Measurements from ENCODE around the gene MAB21L4.

Gene MAB21L4

GRCh38 chr2:240877460-240878340 is 18.3 kb downstream of the MAB21L4 start:
- DNase-seq (ENCODE audit: low read depth, low spot score): no peak

- DNase-seq (ENCODE audit: low read depth, low spot score): no peak
Measured at GRCh38 chr2:240876475-240877251, 19.3 kb downstream of the MAB21L4 start.

GRCh38 chr2:240876035-240876474 is 19.9 kb downstream of the MAB21L4 start:
- no peak for DNase-seq (ENCODE audit: low read depth, low spot score)

GRCh38 chr2:240875228-240876034 is 20.5 kb downstream of the MAB21L4 start:
- no peak for DNase-seq (ENCODE audit: low read depth, low spot score)

DNA sequence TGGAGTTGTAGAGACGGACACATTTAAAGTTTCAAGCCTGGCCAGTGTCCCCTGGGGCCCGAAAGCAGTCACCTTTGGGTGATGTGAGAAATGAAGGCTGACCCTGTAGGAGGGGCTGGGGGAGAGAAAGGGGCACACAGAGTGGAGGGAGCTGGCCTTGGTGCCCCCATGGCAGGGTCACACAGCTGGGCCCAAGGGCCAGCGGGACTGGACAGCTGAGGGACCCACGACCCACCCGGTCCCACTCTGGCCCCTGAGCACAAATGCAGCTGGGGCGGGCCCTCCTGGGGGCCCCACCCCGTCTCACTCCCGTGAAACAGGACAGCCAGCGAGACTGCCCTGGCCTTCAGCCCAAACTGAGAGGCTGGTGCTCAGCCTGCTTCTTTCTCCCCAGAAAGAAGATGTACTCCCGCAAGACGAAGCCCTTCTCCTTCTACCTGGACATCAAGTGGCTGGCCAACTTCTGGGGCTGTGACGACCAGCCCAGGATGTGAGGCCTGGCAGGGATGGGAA is 21.2 kb downstream of the MAB21L4 start:
- no peak for DNase-seq (ENCODE audit: low read depth, low spot score)

DNA sequence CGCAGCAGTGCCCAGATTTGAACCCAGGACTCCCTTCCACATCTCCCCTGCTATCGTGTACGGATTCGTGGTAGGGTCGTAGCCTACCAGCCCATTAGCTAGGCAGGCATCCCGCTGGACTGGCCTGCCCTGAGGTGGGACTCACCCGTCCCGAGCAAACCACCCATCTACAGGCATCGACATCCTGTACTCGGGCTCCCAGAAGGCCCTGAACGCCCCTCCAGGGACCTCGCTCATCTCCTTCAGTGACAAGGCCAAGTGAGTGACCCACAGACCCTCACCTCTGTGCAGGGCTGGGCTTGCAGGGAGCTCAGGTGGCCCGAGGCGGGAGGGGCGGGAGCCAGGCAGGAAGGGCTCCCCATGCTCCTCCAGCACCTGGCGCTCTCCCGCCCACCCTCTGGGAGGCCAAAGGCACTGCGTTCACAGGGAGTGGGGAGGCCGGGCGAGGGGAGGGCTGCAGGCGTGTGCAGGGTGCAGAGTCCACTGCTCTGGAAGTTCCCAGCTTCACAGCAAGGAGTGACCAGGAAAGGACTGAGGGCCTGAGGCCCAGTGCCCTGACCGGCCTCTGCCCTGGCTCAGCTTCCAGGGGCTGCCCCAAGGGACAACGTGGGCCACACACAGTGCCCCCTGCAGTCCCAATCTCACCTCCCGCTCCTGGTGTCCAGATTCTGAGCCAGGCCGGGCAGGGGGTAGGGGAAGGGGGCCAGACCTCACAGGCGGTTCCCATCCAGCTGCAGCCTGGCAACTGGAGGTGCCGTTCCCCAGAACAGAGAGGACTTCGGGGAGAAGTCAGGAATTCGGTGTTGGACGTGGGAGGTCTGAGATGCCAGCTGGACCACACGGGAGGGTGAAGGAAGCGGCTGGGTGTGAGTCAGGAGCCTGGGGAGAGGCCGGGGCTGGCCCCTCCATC is 21.9 kb downstream of the MAB21L4 start:
- DNase-seq (ENCODE audit: low read depth, low spot score): no peak

DNA sequence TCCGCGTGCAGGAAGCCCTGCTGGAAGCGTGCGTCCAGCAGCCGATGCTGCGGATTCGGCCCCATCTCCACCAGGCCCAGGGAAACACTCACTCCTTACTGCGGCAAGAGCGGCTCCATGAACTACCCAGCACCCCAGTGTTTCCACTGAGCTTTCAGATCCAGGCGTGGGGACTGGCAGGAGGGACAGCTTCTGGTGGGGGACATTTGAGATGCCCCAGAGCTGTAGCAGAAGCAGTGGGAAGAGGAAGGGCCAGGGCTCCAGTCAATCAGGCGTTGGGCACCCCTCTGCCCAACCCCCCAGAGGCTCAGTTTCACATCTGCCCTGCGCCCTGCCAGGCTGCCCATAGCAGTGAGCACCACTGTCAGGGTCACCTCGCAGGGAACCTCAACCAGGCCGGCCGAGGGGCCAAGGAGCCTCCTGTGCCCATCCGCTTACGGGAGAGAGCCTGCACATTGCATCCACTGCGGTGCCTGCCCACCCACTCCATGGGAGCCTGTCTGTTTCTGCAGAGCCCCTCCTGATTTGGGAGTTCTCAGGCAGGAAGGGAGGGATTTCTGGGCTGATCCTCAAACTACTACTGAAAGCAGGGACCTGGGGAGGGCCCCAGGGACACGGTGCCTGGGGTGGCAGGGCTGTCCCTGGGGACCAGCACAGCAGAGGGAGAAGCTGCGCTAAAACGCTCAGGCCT is 22.7 kb downstream of the MAB21L4 start:
- DNase-seq (ENCODE audit: low read depth, low spot score): no peak

GRCh38 chr2:240872317-240873097 is 23.4 kb downstream of the MAB21L4 start:
- DNase-seq (ENCODE audit: low read depth, low spot score): no peak

DNA sequence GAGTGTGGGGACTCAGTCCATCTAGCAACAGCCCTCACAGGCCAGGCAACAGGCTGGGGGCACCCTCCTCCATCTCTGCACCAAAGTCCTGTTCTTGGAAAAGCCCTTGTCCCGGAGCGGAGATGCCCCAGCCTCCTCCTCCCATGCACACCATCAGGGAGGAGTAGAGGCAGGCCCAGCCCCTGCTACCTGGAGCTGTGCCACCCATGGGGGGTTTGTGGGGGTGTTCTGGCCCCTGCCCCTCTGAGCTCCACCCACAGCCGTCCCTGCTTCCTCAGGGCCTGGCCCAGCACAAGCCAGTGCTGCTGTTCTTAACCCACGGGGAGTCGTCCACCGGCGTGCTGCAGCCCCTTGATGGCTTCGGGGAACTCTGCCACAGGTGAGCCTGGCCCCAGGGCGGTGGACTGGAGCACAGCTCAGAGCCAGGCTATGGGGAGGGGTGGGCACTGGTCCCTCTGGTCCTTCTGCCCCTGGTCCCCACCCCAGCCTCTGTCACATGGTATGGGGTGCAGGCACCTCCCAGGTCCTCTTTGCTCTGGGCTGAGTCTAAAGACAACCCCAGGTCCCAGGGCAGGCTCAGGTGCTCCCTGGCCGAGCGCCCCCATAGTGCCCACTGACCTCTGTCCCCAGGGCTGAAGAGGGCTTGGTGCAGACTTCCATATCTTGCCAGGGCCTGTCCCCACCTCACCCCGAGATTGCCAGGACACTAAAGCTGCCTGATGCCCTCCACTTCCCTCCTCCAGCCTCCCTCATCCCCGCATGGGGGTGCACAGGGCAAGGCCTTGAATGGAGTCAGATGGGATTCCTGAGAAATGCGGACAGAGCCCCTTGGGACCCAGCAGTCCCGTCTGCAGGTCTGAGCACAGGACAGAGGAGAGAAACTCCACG is 24.6 kb downstream of the MAB21L4 start:
- DNase-seq (ENCODE audit: low read depth, low spot score): no peak

DNA sequence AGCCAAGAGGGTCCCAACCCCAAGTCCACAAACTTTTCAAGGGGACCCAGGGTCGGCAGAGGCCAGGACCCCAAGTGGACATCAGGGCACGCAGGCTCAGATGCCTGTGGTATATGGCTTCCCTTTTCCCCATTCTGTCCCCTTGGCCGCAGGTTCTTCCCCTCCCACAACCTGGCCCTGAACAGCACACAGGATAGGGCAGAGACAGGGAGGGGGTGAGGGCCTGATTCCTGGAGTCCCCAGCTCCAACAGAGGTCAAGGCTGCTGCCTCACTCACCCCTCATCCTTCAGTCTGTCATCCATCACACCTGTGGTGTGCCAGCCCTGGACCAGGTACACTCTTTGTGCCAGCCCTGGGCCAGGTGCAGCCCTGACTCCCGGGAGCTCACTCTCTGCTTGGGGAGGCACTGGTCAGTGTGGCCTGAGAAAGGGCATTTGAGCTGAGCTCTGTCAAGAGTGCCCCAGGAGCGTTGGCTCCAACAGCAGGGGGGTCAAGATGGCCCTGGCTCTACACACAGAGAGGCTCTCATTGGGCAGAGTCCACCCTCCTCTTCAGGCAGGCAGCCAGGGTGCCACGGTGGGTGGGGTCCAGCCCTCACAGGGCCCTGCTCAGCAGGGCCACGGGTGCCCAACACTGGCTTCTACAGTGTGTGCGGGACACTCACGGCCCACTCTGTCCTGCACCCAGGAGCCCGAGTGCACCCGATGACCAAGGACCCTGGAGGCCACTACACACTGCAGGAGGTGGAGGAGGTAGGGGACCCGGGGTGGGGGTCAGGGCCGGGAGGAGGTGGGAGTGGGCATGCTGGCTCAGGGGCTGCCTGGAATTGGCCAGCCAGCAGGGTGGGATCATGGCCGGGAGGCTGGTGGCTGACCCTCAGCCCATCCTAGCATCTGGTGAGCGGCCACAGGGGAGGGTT is 25.7 kb downstream of the MAB21L4 start:
- DNase-seq (ENCODE audit: low read depth, low spot score): no peak

GRCh38 chr2:240869109-240869955 is 26.6 kb downstream of the MAB21L4 start:
- no peak for DNase-seq (ENCODE audit: low read depth, low spot score)

- no peak for DNase-seq (ENCODE audit: low read depth, low spot score)
Measured at GRCh38 chr2:240868286-240869108, 27.5 kb downstream of the MAB21L4 start, which contains the start of gene AGXT. AGXT (plus strand) TSS chr2:240868824; CDS start chr2:240868866, 42 bp downstream.

DNA sequence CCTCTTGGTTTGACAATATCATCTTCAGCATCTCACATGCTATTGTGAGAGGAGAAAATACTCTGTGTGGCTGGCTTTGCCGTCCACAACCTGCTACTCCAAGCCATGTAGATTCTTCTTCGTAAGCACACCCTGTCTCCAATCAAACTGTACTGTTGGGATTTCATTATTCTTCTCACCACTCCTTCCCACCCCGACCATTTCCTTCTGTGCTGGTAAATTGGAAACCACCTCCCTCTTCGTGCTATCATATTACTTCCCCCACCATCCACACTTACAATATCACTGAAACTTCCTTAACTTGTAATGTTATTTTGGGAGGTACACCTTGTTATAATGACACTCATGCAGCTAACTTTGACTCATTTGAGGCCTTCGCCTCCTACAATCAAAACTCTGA is 30.6 kb downstream of the MAB21L4 start:
- DNase-seq (ENCODE audit: low read depth, low spot score): no peak

GRCh38 chr2:240864475-240864874 is 31.5 kb downstream of the MAB21L4 start:
- DNase-seq (ENCODE audit: low read depth, low spot score): no peak

DNA sequence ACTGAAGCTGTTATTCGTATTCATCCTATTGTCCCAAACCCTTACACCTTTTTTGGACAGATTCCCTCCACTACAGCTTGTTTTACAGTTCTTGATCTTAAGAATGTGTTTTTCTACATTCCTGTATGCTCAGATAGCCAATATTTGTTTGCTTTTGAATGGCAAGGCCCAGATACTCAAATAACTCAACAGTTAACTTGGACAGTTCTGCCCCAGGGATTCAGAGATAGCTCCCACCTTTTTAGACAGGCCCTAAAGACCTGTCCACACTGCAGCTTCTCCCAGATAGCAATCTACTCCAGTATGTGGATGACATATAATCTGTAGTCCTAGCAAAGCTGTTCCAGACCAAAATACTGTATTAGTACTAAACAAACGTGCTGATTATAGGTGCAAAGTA is 34.4 kb downstream of the MAB21L4 start:
- no peak for DNase-seq (ENCODE audit: low read depth, low spot score)
